GM18951 (cell line): ENCODE measurements around the gene CSNK2A3.
"Not testable (repeated sequence)": the region's sequence is repeated elsewhere in the genome, so short reads cannot be mapped to it uniquely, and the experiment has no call there.

Source experiments
- POLR2A ChIP-seq: IDR thresholded peaks from 4 replicates; pipeline ENCODE4 v1.6.1; 2011; ENCODE audit warnings: mild to moderate bottlenecking; ENCODE audit not compliant: insufficient read length, insufficient read depth; ENCODE audit errors: extremely low read depth
- in situ Hi-C: fragments of 300-500 bp; cut with MboI; formaldehyde crosslinking; loops from one replicate; pipeline ENCODE4 v1.12.0; 2022; ENCODE audit warnings: low sequenced_read_pairs, mixed read lengths, inconsistent platforms; ENCODE audit not compliant: unreplicated experiment

Gene CSNK2A3

GRCh38 chr11:11370962-11371303, 17.9 kb upstream of the CSNK2A3 start:
- no peak for TF ChIP-seq POLR2A
- in situ Hi-C loops = no loop called here

GRCh38 chr11:11370255-11370961, 17.4 kb upstream of the CSNK2A3 start:
- no peak for TF ChIP-seq POLR2A
- in situ Hi-C loops = no loop called here

DNA sequence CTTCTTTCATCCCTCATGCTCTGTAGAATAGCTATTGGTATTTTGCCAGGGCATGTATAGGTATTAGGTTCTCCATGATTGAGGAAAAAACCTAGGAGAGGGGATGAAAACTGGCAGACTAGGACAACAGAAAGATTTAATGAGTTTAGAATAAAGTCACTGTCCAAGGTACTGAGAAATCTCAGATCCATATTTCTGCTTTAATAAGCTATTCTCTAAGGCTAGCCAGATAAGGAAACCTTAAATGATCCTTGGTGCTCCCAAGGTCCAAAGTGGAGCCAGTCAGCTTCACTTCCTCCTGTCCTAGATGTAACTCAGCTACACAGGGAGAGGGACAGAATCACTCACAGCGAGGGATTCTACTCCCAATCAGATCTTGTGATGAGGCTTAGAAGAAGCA, 13.7 kb upstream of the CSNK2A3 start:
- no peak for TF ChIP-seq POLR2A
- in situ Hi-C loops = no loop called here

DNA sequence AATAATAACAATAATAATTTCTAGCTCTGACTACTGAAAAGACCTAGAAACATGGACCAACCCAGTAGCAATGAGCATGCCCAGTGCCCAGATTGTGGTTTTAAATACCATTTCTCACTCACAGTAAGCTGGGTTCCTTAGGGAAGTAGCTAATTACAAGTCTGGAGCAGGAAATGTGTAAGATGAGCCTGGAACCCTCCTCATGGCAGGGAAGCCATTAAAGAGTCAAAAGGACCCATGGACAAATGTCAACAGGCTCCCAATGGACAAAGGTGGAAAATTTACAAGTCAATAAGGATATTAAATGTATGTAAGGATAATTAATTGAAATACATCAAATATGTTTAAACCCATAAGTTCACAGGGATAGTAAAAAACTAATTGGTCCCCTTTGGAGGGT, 10.6 kb upstream of the CSNK2A3 start:
- in situ Hi-C loops = no loop called here
- no peak for TF ChIP-seq POLR2A

DNA sequence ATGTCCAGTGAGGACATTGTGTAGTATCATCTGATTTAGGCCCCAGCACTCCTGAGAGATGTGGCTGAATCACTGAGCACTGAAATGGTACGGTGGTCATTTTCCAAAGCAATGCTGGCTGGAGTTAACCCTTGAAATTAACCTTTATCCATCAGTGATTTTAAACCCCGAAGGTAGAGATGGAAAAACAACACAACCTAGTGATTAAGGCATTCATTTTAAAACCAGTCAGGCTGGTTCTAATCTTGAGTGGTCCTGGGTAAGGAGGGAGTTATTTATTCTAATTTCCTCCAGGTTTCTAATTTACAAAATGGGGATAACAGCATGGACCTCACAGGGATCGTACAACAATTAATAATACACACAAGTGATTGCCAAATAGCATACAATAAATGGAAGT, 6.6 kb upstream of the CSNK2A3 start:
- in situ Hi-C loops = no loop called here
- TF ChIP-seq POLR2A = no peak

DNA sequence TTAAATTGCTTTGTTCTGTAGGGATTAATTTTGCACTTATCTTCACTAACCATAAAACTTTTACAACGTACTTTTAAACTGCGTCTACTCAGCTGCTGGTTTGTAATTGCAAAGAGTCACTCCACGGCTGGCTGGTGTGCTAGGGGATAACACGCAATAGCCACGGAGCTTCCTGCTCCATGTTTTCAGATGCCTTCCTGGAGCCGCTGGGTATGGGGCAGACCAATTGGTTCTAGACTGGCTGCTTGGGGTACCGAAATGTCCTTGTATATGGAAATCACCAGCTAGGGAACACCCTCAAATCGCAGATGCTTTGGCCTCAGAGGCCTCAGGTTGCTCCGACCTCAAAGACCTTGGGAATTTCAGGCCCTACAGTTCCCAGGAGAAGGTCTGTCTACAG, 3.8 kb upstream of the CSNK2A3 start:
- no peak for TF ChIP-seq POLR2A
- in situ Hi-C loops = no loop called here

- in situ Hi-C loops = not testable (repeated sequence)
These were observed 1.2 kb downstream of the CSNK2A3 start for GRCh38 chr11:11351851-11352250.

DNA sequence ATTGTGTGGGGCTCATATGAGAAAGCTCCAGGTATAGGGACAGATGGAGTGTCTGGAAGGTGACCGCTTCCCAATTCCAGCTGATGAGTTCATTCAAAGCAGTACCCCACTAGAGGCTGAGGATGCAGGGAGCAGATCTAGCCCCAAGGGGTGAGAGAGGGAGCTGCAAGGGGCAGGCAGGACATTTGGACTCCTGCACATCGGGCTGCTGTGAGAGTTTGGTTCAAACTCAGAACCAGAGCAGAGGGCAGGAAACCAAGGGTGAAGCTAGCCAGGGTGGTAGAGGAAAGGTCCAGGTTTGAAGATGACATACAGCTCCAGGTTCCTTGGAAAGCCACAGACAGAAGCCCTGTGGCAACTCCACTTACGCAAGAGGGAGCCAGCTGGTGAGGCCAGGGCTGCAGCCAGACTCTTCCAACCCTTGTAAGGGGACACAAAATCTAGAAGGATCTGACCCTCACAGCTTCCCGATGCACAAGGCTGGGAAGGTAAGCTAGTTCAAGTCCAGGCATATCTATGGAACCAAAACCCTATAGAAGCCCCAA, 1.9 kb downstream of the CSNK2A3 start:
- in situ Hi-C loops = no loop called here
- no peak for TF ChIP-seq POLR2A

GRCh38 chr11:11349870-11350337, 3.1 kb downstream of the CSNK2A3 start:
- no peak for TF ChIP-seq POLR2A
- in situ Hi-C loops = no loop called here

DNA sequence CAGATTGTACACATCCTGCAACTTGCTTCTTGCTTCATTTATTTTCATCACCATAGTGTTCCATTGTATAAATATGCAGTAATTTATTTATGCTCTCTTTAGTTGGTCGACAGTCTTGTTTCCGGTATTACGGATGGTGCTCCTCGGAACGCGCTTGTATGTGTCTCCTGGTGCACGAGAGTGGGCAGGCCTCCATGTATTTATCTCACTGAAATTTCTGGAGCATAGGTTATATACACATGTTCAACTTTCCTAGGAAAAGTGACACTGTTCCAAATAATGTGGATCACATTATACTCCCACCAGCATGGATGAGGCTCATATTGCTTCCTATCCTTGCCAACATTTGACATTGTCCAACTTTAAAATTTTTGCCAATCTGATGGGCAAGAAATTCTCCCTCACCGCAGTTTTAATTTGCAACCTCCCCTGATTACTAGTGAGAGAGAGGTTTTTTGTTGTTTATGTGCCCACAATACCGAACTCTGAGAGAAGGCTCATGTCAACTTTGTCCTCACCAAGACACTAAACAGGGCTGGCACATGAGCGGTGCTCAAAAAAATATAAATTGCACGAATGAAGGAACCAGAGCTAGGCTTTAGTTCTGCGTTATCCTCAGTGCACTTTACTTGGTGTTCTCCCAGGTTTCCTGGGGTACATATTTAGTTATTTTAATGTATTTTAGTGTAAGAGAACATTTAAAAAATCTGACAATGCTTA, 3.8 kb downstream of the CSNK2A3 start:
- no peak for TF ChIP-seq POLR2A
- in situ Hi-C loops = no loop called here

DNA sequence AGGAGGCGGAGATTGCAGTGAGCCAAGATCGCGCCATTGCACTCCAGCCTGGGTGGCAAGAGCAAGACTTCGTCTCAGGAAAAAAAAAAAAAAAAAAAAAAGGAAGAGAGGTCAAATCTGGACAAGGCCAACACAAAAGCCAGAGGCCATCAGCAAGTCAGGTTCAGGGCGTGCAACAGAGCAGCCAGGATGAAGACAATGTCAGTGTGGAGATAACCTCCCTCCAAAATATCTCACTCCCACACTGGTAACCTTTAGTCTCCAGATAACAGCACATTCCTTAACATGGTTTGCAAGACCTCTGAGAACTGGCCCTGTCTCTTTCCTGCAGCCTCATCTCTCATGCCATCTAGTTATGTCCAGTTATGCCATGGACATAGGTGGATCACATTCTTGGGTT, 4.7 kb downstream of the CSNK2A3 start:
- in situ Hi-C loops = no loop called here
- TF ChIP-seq POLR2A = no peak

GRCh38 chr11:11347592-11347991, 5.5 kb downstream of the CSNK2A3 start:
- in situ Hi-C loops = no loop called here
- no peak for TF ChIP-seq POLR2A

DNA sequence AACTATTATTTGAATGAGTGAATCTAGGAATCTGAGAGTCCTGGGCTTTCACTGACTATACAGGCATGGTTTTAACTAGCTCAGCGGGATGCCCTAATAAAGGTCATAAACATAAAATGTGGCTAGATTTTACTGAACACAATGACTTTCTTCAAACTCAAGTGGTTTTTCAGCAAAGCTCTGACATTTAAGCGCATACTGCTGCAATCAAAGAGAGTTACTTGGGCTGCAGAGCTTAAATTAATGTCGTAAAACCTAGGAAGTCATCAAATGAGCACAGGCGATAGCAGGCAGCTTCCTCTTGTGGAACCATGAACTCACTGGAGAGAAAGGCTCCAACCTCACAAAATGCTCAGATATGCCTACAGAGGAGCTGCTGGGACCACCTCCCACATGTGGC, 6.7 kb downstream of the CSNK2A3 start:
- TF ChIP-seq POLR2A = no peak
- in situ Hi-C loops = no loop called here

- in situ Hi-C loops = no loop called here
- TF ChIP-seq POLR2A = no peak
These were observed 8.0 kb downstream of the CSNK2A3 start for GRCh38 chr11:11345099-11345498.

DNA sequence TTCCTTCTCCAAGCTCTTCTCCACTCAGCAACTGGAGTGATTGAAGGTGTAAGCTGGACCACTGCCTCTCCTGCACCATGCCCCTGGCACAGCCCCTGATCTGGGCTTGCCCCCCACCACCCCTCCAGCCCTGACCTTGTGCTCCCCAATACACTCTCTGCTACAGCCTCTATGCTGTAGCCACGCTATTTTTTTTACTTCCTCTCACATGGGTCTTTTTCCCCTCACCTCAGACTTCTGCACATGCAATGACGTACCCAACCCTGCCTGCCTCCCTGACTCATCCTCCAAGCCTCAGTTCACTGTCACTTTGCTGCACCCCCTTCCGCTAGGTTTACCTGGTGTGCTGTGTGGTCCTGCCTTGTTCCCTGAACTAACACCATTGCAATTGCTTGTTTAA, 9.0 kb downstream of the CSNK2A3 start:
- no peak for TF ChIP-seq POLR2A
- in situ Hi-C loops = no loop called here

DNA sequence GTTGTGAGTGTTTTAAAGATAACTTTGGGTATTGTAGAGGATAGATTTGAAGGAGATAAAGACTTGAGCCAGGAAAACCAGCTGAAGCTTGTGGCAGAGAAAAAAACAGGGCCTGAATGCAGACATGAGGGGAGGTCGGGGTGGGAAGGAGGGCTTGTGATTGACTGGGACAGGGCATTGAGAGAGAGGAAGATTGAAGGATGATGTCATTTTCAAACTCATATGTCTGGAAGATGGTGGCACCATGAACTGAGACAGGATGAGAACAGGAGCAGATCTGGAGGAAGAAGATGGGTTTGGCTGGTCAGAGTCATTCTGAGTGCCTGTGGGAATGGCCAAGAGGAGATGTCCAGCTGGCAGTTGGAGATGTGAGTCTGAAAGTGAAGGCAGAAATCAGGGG, 14.7 kb downstream of the CSNK2A3 start:
- no peak for TF ChIP-seq POLR2A
- in situ Hi-C loops = no loop called here
